HAP-1 (cell line): ENCODE measurements around the gene EHBP1L1.
A peak's percentile ranks its signal among the peaks of the same experiment; 100 is the strongest.

ENCODE experiments used
- DNase-seq, 2 experiments: peaks; one replicate each; pipeline ENCODE4 v3.0.0-alpha.2; 2016 to 2020; ENCODE audit warnings: low spot score in 2 of 2
- H3K27me3 ChIP-seq: fragments of 250-450 bp; sonication (Bioruptor Pico); 2 replicates; pipeline ENCODE4 v1.5.1; 2020; ENCODE audit warnings: low read depth, mild to moderate bottlenecking, moderate library complexity
- H3K36me3 ChIP-seq: fragments of 250-450 bp; sonication (Bioruptor Pico); replicated peaks from 2 replicates; pipeline ENCODE4 v1.5.1; 2020; ENCODE audit warnings: mild to moderate bottlenecking
- H3K4me1 ChIP-seq: fragments of 250-450 bp; sonication (Bioruptor Pico); 2 replicates; pipeline ENCODE4 v1.5.1; 2020; ENCODE audit warnings: mild to moderate bottlenecking
- H3K4me3 ChIP-seq: fragments of 250-450 bp; sonication (Bioruptor Pico); 2 replicates; pipeline ENCODE4 v1.5.1; 2020; ENCODE audit warnings: mild to moderate bottlenecking, moderate library complexity
- H3K9me3 ChIP-seq: fragments of 250-450 bp; sonication (Bioruptor Pico); 2 replicates; pipeline ENCODE4 v1.5.1; 2020; ENCODE audit warnings: mild to moderate bottlenecking, moderate library complexity
- in situ Hi-C: fragments of 300-500 bp; cut with MboI; formaldehyde crosslinking; loops from 3 replicates; pipeline ENCODE4 v1.14.3; 2020; ENCODE audit warnings: low sequenced_read_pairs, inconsistent platforms, mixed read lengths

The EHBP1L1 gene

GRCh38 chr11:65574109-65574810, 1.6 kb upstream of the EHBP1L1 start:
- Histone ChIP-seq H3K27me3 (no peaks in the 10 kb centered on the region), H3K9me3 (no peaks in the 10 kb centered on the region), H3K4me1 (peaks cover 27% of the 10 kb centered on the region), H3K4me3 (peak overlapping the region; percentile 98), H3K36me3 (peaks cover 9% of the 10 kb centered on the region)
- DNase-seq = peak; percentile 84 to 93
- in situ Hi-C loops = no loop called here

GRCh38 chr11:65574811-65575567, 864 bp upstream of the EHBP1L1 start:
- in situ Hi-C loops = no loop called here
- H3K36me3 ChIP-seq = peaks cover 9% of the 10 kb centered on the region
- no peaks in the 10 kb centered on the region for H3K27me3 ChIP-seq
- peak in 1 of 2 experiments; percentile 52 for DNase-seq
- H3K4me1 ChIP-seq = peaks cover 25% of the 10 kb centered on the region
- peak overlapping the region; percentile 98 for H3K4me3 ChIP-seq
- H3K9me3 ChIP-seq = no peaks in the 10 kb centered on the region

- peaks cover 20% of the 10 kb centered on the region for H3K4me1 ChIP-seq
- H3K36me3 ChIP-seq = peaks cover 7% of the 10 kb centered on the region
- H3K9me3 ChIP-seq = no peaks in the 10 kb centered on the region
- in situ Hi-C loops = no loop called here
- H3K27me3 ChIP-seq = no peaks in the 10 kb centered on the region
- peak overlapping the region; percentile 98 for H3K4me3 ChIP-seq
- DNase-seq = no peak
Measured at GRCh38 chr11:65576232-65576866, 496 bp downstream of the EHBP1L1 start.

GRCh38 chr11:65576867-65577755, 1.3 kb downstream of the EHBP1L1 start:
- DNase-seq = no peak
- Histone ChIP-seq H3K4me3 (peak overlapping the region; percentile 98), H3K9me3 (no peaks in the 10 kb centered on the region), H3K27me3 (no peaks in the 10 kb centered on the region), H3K36me3 (peaks cover 7% of the 10 kb centered on the region), H3K4me1 (peaks cover 12% of the 10 kb centered on the region)
- in situ Hi-C loops = no loop called here

- Histone ChIP-seq H3K36me3 (peaks cover 7% of the 10 kb centered on the region), H3K4me3 (no peak overlapping the region), H3K9me3 (no peaks in the 10 kb centered on the region), H3K27me3 (no peaks in the 10 kb centered on the region), H3K4me1 (peaks cover 11% of the 10 kb centered on the region)
- no peak for DNase-seq
- in situ Hi-C loops = no loop called here
Measured at GRCh38 chr11:65577756-65578109, 1.9 kb downstream of the EHBP1L1 start.

GRCh38 chr11:65578134-65578533, 2.3 kb downstream of the EHBP1L1 start:
- DNase-seq = no peak
- Histone ChIP-seq H3K9me3 (no peaks in the 10 kb centered on the region), H3K36me3 (peaks cover 7% of the 10 kb centered on the region), H3K4me3 (no peak overlapping the region), H3K4me1 (peaks cover 9% of the 10 kb centered on the region), H3K27me3 (no peaks in the 10 kb centered on the region)
- in situ Hi-C loops = no loop called here

GRCh38 chr11:65578667-65579066, 2.8 kb downstream of the EHBP1L1 start:
- Histone ChIP-seq H3K4me1 (peaks cover 3% of the 10 kb centered on the region), H3K27me3 (no peaks in the 10 kb centered on the region)
- in situ Hi-C loops = no loop called here

GRCh38 chr11:65579291-65579690, 3.4 kb downstream of the EHBP1L1 start:
- in situ Hi-C loops = no loop called here
- Histone ChIP-seq H3K36me3 (no peaks in the 10 kb centered on the region; the same call in 1 of the 2 replicates), H3K4me1 (no peaks in the 10 kb centered on the region; the same call in 1 of the 2 replicates), H3K27me3 (no peaks in the 10 kb centered on the region), H3K4me3 (no peak overlapping the region), H3K9me3 (no peaks in the 10 kb centered on the region)
- no peak for DNase-seq

More at GRCh38 chr11:65578667-65579066, 2.8 kb downstream of the EHBP1L1 start:
- Histone ChIP-seq H3K4me3 (no peak overlapping the region), H3K9me3 (no peaks in the 10 kb centered on the region), H3K36me3 (peaks cover 2% of the 10 kb centered on the region)
- no peak for DNase-seq

- H3K27me3 ChIP-seq = no peaks in the 10 kb centered on the region
- no peaks in the 10 kb centered on the region; the same call in 1 of the 2 replicates for H3K36me3 ChIP-seq
Measured at GRCh38 chr11:65580031-65580692, 4.3 kb downstream of the EHBP1L1 start.

GRCh38 chr11:65580756-65581155, 4.9 kb downstream of the EHBP1L1 start:
- Histone ChIP-seq H3K27me3 (no peaks in the 10 kb centered on the region), H3K36me3 (no peaks in the 10 kb centered on the region; the same call in 1 of the 2 replicates), H3K4me3 (no peak overlapping the region), H3K4me1 (no peaks in the 10 kb centered on the region; the same call in 1 of the 2 replicates), H3K9me3 (no peaks in the 10 kb centered on the region)
- no peak for DNase-seq
- in situ Hi-C loops = no loop called here

More at GRCh38 chr11:65580031-65580692, 4.3 kb downstream of the EHBP1L1 start:
- Histone ChIP-seq H3K4me3 (no peak overlapping the region), H3K9me3 (no peaks in the 10 kb centered on the region), H3K4me1 (no peaks in the 10 kb centered on the region; the same call in 1 of the 2 replicates)
- in situ Hi-C loops = no loop called here
- DNase-seq = no peak

- no peaks in the 10 kb centered on the region for H3K4me1 ChIP-seq
- H3K9me3 ChIP-seq = no peaks in the 10 kb centered on the region
- H3K4me3 ChIP-seq = no peak overlapping the region
- no peaks in the 10 kb centered on the region for H3K27me3 ChIP-seq
- no peak for DNase-seq
- in situ Hi-C loops = no loop called here
- H3K36me3 ChIP-seq = no peaks in the 10 kb centered on the region; the same call in none of the 2 replicates
Measured at GRCh38 chr11:65581928-65582327, 6.1 kb downstream of the EHBP1L1 start.

- Histone ChIP-seq H3K27me3 (no peaks in the 10 kb centered on the region), H3K36me3 (no peaks in the 10 kb centered on the region; the same call in none of the 2 replicates), H3K4me3 (no peak overlapping the region), H3K9me3 (no peaks in the 10 kb centered on the region), H3K4me1 (no peaks in the 10 kb centered on the region)
- no peak for DNase-seq
- in situ Hi-C loops = no loop called here
Measured at GRCh38 chr11:65583589-65583988, 7.7 kb downstream of the EHBP1L1 start.

GRCh38 chr11:65584106-65584505, 8.3 kb downstream of the EHBP1L1 start:
- in situ Hi-C loops = no loop called here
- Histone ChIP-seq H3K36me3 (no peaks in the 10 kb centered on the region; the same call in none of the 2 replicates), H3K27me3 (no peaks in the 10 kb centered on the region), H3K4me3 (no peak overlapping the region), H3K9me3 (no peaks in the 10 kb centered on the region), H3K4me1 (no peaks in the 10 kb centered on the region)
- DNase-seq = no peak
